HG03460 (cell line): ENCODE data around the gene GPATCH4.
"Not testable (repeated sequence)": the region's sequence is repeated elsewhere in the genome, so short reads cannot be mapped to it uniquely, and the experiment has no call there.

ENCODE experiments used
- ATAC-seq: cut with Tn5 transposase; IDR thresholded peaks from one replicate; pipeline ENCODE4 v1.9.1; 2021; ENCODE audit not compliant: unreplicated experiment

Gene GPATCH4

DNA sequence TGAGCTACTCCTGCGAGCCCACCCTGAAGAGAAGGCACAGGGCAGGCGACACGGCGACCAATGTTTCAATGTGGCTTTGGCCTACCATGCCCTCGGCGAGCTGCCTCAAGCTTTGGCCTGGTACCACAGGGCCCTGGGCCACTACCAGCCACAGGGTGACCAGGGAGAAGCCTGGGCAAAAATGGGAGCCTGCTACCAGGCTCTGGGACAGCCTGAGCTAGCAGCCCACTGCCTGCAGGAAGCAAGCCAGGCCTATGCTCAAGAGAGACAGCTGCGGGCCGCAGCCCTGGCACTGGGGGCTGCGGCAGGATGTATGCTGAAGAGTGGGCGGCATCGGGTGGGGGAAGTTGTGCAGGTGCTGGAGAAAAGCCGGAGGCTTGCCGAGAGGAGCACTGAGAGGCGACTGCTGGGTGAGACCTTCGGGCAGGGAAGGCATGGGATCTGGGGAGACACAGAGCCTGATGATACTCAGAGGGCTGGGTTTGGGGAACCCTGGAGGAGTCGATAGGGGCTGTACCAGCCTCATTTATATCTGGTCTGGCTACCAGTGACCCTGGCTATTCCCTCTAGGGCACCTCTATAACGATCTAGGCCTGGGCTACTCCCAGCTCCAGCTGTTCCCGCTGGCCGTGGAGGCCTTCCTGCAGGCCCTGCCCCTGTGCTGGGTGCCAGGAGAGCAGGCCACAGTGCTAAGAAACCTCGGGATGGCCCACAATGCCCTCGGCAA, 19.5 kb downstream of the GPATCH4 start:
- ATAC-seq, result no peak

DNA sequence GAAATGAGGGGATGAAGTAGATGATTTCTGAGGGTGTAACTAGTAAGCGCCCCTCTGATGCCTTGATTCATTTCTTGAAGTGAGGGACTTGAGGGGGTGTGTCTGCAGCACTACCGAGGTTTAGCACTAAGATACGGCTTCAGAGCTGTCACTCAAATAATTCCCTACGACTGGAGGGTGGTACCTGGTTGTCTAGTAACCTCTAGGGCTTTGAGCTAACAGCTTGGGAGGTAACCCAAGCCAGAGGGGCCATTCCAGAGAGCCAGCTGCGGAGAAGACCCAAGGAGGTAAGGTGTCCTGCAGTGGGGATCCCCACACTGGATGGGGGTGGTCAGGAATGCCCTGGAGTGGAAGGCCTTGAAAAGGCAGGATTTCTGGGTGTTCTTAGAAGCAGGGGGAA, 21.8 kb downstream of the GPATCH4 start, which contains the start of gene TTC24:
Gene TTC24 (plus strand): TSS at position 252 of the 400 bp plus-strand sequence. CDS start 1,642 bp downstream, outside the sequence.
- ATAC-seq, result no peak

DNA sequence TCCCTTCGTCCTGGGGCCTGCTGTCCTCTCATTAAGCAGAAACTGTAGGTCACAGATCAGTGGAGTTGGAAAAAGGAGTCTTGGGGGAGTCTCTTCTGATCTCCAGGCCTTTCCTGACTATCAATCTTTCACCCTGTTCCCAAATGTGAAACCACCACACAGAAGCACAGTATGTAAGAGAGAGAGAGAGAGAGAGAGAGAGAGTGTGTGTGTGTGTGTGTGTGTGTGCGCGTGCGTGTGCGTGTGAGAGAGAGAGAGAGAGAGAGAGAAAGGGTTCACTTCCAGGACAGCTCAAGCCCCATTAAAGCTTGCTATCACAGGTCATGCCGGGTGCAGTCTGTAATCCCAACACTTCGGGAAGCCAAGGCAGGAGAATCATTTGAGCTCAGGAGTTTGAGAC, 23.2 kb downstream of the GPATCH4 start:
- ATAC-seq, result no peak

DNA sequence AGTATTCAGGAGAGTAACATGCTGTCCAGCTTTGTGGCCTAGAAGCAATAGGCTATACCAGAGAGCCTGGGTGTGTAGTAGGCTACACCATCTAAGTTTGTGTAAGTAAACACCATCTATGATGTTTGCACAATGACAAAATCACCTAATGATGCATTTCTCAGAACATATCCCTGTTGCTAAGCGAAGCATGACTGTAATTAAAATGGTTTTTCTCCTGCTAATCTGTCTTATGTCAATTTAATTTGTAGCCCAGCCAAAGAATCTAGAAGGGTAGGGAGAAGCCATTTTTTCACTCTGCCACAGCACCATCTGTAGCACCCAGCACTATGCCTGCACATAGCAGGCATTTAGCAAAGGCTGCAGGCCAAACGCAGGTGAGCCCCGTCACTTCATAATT, 23.7 kb downstream of the GPATCH4 start:
- no peak for ATAC-seq

DNA sequence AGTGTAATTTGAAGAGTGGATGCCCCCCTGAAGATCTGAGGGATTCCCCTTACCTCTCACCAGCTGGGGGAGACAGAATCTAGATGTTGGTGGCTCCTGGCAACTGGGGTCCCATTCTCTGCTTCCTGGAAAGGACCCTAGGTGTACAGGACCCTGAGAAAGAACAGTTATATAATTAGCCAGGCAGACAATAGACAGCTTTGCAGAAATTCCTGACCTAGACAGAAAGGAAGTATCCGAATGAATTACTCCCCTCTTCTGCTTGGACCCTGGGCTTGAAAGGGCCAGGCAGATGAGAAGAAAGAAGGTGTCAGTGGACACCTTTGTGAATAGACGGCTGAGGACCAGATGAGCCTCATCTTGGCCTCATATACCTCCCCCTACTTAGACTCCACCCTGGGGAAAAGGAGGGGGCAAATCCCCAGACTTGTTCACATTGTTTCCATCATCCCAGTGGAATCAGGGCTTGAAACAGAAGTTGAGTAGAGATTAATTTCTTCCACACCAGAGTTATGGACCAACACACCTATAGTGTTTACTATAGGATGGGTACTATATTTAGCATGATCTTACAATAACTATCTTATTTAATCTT, 27.1 kb downstream of the GPATCH4 start:
- no peak for ATAC-seq

DNA sequence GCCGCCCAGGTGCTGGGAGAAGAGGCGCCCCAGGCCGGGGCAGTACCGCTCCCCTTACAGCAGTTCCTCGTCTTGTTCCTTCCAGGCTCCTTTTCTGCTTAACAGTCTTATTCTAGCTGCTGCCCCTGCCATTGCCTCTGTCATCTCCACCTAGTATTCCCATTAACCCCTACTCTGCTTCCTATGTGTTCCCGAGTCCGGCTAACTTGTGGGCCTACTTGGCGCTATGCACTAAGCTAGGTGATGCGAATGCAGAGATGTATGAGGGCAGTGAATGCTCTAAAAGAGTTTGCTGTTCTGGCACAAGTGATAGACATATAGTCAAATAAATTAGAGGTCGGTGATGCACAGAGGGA, 28.6 kb downstream of the GPATCH4 start:
- ATAC-seq, result no peak

DNA sequence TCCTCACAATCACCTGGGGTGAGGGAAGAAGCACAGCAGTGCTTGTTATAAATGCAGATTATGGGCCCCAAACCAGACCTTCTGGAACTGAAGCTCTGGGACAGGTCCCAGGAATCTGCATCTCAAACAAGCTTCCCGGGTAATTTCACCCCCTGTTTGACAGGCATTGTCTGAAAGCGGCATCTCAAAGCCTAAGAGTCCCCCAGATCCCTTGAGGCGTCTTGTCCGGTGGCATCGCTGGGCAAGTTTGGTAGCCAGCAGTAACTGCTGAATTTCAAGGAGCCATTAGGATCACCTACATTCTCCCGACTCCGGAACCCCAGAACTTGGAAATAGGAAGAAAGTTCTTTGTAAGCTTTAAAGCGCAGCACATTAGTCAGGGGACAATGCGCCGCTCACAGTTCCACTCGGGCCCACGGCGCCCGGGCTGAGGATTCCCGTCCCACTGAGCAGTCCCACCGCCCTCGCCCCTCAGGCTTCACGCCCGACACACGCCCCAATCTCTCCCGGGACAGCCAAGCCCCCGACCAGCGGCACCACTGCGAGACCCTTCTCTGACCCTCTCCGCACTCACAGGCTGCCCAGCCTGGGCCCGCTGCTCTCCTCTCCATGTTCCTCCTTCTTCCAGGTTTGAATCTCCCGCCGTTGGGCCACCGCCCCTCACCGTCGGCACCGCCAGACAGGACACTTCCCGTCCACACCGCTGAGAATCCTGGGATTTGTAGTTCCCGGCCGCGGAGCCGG, 29.2 kb downstream of the GPATCH4 start, which contains the start of gene IQGAP3:
Gene IQGAP3 (minus strand): TSS at position 647 of the 744 bp plus-strand sequence. CDS start 36 bp downstream, at position 611.
- ATAC-seq, result peak; percentile 85

DNA sequence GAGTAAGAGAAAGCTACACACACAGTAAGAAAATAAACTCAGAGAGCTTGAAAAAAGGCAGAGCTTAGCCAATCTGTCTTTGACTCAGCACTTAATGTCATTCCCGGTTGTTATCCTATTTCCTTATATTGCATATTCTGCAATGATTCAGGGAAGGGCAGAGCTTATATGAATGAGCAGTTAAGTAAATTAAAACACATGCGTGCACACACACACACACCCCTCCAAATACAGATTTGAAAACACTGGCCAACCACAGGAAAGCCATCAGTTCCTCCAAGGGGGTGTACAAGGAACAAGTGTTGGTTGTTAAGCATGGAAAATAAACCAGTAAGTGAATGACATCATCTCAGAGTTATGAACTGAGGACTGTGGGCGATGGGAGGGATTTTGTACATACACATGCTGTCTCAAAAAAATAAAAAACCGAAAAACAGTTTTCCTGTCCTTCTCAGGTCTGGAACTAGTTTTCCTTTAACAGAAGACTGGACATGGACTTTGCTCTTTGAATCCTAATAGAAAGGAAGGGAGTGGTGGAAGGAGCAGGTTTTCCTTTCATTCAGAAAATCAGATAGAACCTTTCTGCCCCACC, 29.9 kb downstream of the GPATCH4 start:
- no peak for ATAC-seq

DNA sequence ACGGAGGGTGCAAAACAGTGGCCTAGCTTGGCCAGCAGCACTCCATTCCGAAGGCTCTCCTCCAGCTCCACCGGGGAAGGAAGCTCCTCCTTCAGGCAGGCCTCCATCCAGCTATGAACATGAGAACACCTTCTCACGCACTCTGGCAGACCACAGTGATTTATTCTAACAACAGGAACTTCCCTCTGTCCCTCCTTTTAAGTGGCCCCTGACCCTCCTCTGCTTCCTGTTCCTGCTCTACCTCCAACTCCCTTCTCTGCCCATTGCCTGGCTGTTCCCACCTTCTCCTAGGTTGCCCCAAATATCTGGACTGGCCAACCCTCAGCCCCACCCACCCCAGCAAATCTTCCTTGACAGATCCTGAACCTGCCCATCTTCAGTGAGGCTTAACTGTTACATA, 34.8 kb downstream of the GPATCH4 start:
- ATAC-seq, result no peak

DNA sequence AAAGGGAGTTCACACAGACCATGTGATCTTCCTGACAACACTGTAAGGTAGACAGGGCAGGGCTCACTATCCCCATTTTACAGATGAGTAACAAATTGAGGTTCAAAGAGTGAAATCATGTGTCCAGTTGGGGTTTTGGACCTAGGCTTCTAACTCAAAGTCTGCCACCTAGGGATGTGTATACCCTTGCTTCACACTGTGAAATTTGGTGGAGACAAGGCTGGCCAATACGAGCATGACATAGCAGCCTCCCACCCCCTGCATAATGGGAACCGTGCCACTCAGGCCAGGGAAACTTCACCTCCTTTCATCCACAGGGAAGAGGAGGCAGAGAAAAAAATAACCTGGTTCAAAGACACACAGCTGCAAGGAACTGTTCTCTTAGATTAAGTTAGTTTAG, 35.8 kb downstream of the GPATCH4 start:
- no peak for ATAC-seq

DNA sequence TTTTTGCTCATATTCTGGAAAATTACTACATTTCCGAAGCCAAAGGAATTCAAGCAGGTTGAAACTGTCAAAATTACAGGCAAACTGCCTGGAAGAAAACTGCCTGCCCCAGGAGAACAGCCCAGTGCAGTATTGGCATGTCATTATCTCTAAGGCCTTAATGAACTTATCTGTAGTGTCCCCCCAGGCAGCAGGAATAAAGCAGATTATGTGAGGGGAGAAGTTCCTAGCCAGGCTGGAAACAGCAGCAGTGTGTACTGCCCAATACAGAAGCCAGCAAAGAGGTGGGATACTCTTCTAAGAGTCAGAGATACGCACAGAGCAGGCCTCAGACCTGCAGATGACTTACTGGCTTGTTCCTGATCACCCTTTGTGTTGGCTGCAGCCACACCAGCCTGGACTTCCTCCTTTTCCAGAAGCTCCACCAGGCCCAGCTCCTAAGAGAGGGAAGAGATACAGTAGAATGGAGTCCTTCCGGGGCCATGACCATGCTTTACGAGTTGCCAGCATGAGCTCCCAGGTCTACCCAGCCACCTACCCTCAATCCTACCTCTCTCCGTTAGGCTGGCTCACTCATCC, 40.6 kb downstream of the GPATCH4 start:
- ATAC-seq, result no peak

DNA sequence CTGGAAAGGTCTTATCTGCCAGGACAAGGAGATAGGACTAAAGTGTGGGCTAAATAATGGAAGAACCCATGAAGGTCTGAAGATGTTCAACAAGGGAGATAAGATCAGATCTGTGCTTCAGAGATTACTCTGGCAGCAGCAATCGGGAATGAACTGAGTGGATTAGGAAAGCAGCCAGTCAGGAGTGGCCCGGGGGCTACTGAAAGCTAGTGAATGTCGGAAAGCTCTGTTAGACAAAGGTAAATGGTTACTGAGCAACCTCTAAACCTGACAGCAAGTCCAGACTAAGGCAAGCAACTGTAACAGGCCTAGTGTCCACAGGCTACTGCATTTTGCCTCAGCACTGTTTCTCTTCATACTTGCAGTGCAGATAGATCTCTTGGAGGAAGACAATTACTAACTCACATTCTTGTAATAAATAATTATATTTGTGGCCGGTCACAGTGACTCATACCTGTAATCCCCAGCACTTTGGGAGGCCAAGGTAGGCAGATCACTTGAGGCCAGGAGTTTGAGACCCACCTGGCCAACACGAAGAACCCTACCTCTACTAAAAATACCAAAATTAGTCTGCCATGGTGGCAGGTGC, 41.4 kb downstream of the GPATCH4 start:
- no peak for ATAC-seq

DNA sequence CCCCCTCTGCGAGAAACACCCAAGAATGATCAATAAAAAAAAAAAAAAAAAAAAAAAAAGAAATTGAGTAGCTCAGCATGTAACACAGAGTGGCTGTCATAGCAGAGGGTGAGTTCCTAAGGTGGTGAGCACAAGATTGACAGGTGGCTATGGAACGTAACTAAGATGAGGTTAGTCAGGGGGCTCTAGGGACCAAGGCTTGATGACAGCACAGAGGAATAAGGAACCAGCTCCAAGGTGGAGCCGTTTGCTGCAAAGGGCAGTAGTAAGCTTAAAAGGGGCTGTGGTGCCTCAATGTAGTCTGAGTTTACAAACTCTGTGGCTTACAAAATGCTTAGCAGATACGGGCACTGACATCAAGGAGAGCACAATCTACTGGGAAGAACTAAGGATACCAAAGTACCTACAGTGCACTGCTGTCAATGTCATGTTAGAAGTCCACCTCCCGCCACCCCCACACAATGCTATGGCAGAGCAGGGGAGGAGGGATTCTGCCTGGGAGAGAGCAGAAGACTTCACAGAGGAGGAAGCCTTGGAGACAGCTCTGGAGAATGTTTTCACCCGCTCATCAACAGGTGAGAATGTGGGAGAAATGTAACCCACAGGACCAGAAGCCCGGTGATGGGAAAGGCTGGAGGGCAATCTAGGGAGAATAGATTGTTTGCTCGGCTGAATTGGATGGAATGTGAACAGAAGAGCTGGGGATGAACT, 42.0 kb downstream of the GPATCH4 start:
- ATAC-seq, result no peak

DNA sequence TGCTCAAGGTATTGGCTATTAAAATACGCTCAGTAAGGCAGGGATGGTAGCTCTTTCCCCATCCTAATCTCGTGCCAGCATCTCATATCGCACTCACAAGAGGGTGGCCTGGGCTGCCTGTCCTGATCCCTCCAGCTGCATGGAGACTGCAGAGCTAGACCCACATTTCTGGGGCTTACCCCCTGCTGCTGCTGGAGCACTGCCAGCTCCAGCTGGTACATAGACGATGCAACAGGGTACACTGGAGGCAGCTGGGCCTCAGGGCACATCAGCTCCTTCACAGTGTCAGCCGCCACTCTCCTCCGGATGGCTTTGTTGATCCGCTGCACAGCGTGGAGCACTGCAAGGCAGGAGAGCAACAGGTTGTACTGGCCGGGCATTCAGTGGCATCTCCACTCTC, 44.9 kb downstream of the GPATCH4 start:
- no peak for ATAC-seq

DNA sequence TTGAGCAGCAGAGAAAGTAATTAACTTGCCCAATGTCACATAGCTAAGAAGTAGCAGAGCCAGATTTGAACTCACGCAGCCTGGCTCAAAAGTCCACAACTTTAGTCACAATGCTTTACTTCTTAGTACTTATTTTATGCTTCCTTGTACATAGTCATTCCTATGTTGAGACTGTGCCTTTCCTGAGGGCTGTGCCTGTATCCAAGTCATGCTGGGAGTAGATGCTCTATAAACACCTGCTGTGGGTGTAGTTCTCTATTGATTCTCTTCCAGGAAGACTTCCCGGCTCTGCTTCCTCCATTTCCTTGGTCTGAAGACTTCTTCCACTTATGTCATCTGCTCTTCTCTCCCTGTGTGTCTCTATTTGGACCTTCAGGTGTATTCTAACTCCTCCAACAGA, 45.6 kb downstream of the GPATCH4 start:
- ATAC-seq, result no peak

DNA sequence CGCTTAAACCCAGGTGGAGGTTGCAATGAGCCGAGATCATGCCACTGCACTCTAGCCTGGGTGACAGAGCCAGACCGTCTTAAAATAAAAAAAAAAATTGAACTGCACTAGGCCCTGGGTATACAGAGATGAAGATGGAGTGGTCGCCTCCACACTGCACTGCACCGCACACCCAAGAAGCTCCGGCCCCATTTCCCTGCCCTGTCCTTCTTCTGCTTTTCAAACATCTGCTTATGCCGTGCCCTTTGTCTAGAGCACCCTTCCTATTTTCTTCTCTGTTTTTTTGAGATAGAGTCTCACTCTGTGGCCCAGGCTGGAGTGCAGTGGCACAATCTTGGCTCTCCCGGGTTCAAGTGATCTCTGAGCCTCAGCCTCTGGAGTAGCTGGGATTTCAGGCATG, 46.3 kb downstream of the GPATCH4 start:
- ATAC-seq, result no peak

DNA sequence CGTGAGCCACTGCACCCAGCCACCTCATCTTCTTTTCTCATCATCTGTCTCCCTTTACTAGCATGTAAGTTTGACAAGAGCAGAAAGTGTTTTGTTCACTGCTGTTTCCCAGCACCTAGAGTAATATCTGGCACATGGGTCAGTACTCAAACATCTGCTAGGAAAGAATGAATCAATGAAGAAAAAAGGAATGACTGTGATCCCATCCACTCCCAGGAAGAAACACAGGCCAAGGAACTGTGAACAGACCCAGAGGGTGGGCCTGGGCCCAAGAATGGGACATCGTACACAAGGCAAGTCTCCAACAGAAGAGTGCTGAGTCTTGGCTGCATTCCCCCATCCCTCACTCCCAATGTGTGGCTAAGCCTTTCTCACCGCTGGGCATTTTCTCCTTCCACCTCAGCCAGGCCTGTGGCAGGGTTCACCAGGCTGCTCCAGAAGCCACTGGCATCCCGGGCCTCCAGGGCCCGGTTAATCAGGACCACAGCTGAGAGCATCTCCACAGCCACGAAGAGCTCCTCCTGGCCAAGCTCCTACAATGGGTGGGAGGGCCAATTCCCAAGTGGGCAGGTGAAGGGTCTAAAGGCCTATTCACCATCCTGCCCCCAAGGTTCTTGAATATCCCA, 47.3 kb downstream of the GPATCH4 start:
- no peak for ATAC-seq

DNA sequence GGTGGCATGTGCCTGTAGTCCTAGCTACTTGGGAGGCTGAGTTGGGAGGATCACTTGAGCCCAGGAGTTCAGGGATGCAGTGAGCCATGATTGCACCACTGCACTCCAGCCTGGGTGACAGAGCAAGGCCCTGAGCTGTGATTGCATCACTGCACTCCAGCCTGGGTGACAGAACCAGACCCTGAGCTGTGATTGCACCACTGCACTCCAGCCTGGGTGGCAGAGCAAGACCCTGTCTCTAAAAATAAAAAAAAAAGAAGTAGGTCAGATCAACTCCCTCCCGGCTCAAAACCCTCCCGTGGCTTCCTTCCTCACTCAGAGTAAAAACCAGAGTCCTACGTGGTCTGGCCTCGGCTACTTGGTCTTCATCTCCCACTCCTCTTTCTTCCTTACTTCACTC, 48.3 kb downstream of the GPATCH4 start:
- ATAC-seq, result not testable (repeated sequence)

DNA sequence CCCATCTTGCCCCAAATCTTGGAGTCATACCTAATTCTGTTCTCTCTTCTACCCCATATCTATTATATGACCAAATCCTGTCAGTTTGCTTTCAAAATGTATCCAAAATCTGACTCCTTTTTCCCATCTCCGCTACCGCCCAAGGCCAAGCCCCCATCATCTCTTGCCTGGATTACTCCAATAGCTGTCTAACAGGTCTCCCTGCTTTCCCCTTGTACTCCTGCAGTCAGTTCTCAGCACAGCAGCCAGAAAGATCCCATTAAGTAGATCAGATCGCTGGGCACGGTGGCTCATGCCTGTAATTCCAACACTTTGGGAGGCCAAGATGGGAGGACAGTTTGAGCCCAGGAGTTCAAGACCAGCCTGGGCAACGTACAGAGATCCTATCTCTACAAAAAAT, 48.8 kb downstream of the GPATCH4 start:
- ATAC-seq, result no peak

DNA sequence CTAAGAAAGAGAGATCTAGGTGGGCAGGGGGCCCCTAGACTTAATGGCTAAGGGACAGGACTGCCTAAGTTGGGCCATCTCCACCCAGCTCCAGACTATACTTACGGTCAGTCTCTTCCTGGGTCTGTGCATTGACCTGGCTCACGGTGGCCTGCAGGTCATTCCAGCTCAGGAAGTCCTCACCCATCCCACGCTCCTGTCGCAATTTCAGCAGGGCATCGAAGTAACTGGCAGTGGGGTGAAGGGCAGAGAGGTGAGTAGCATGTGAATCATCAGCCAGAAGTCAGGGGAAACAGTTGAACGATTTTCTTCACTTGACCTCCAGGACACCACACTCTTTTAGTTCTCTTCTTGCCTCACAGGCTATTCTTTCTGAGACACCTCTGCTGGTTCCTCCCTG, 49.4 kb downstream of the GPATCH4 start:
- ATAC-seq, result no peak
